ENCODE results near the gene GPC5. TPM values are rescaled to one million over a fixed set of nuclear protein-coding genes. Genes with fewer than 3 reads are reported as not detected.

Gene GPC5
- total and polyA plus RNA-seq, 2 of the 13 experiments (the other 11 are each of a cell fraction or from before 2014, with no cell fraction given): 0.02 to 0.07 TPM

DNA sequence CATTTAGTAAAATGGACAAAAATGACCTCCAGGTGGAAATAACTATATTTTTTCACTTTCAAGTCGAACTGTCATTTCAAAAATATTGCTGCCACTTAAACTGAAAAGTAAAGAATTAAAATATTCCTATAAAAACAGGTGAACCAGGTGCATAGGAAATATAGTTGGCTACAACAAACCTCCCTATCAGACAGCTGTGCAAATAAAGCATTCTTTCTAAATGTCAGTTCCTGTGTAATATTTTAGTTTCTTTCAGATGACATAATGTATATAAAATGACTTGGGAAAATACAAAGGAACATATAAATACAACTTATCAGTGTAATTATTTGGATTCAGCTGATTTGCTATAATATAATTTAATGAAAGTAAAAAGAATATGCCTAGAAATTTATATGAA lies 1424.6 kb downstream of the GPC5 start (continued):
- TF ChIP-seq, protein P1, sequence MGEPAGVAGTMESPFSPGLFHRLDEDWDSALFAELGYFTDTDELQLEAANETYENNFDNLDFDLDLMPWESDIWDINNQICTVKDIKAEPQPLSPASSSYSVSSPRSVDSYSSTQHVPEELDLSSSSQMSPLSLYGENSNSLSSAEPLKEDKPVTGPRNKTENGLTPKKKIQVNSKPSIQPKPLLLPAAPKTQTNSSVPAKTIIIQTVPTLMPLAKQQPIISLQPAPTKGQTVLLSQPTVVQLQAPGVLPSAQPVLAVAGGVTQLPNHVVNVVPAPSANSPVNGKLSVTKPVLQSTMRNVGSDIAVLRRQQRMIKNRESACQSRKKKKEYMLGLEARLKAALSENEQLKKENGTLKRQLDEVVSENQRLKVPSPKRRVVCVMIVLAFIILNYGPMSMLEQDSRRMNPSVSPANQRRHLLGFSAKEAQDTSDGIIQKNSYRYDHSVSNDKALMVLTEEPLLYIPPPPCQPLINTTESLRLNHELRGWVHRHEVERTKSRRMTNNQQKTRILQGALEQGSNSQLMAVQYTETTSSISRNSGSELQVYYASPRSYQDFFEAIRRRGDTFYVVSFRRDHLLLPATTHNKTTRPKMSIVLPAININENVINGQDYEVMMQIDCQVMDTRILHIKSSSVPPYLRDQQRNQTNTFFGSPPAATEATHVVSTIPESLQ (CRISPR knock-in tag; conservative IDR thresholded peaks at IDR 0.05): no peak
- TF ChIP-seq AHR (CRISPR knock-in tag; IDR thresholded peaks at IDR 0.05): no peak
- no peak for TF ChIP-seq ZFP36 (IDR thresholded peaks at IDR 0.05; ENCODE audit: borderline replicate concordance, low read depth, low read length, partially characterized antibody)
- TF ChIP-seq PHF5A (CRISPR knock-in tag; IDR thresholded peaks at IDR 0.05; ENCODE audit: low read depth, unreplicated experiment): no peak
- TF ChIP-seq, protein P2, sequence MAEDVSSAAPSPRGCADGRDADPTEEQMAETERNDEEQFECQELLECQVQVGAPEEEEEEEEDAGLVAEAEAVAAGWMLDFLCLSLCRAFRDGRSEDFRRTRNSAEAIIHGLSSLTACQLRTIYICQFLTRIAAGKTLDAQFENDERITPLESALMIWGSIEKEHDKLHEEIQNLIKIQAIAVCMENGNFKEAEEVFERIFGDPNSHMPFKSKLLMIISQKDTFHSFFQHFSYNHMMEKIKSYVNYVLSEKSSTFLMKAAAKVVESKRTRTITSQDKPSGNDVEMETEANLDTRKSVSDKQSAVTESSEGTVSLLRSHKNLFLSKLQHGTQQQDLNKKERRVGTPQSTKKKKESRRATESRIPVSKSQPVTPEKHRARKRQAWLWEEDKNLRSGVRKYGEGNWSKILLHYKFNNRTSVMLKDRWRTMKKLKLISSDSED (CRISPR knock-in tag; IDR thresholded peaks at IDR 0.05): no peak
- TF ChIP-seq ZNF615 (CRISPR knock-in tag; IDR thresholded peaks at IDR 0.05; ENCODE audit: borderline replicate concordance): no peak

DNA sequence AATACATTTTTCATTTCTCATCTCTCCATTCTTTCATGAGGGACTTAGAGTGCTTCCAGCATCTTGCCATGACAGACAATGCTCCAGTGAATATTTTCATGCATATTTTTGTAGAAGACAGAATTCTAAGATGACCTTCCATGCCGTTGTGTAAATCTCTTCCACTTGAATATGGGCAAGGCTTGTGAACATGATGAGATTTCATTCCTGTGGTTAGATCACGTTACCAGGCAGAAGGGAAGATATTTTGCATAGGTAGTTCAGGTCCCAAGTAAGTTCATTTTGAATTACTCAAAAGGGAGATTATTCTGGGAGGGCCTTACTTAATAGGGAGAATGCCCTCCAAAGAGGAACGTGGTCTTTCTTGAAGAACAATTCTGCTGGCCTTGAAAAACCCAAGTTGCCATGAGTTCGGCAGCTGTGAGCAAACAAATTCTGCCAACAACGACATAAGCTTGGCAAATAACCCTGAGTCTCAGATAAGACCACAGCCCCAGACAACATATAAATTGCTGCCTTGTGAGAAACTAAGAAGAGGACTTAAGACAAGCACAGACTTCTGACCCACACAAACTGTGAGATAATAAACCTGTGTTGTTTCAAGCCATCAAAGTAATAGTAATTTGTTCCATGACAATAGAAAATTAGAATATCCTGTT lies 1427.6 kb downstream of the GPC5 start:
- H3K9ac ChIP-seq (ENCODE audit: insufficient read depth, low read depth, low read length): no peak overlapping the region
- WGBS (ENCODE audit: low lambda C conversion rate): 1% methylated on average over 5 of the region's 5 CpGs
- ATAC-seq: no peak
- no peak overlapping the region for H3K27ac ChIP-seq (ENCODE audit: extremely low read length, insufficient read depth, low read length)
- no peak overlapping the region for H3K4me2 ChIP-seq (ENCODE audit: low read depth, low read length)
- H3K36me3 ChIP-seq (replicated peaks in 1 of 2; ENCODE audit: control insufficient read depth in 1 of 2, insufficient read depth in 2 of 2, low read length in 2 of 2): no peaks in the 10 kb centered on the region
- H3K79me2 ChIP-seq (ENCODE audit: insufficient read depth, low read length): no peaks in the 10 kb centered on the region
- in situ Hi-C loops (cut with HindIII; ENCODE audit: extremely low pct_ligation_motif_present, low pct_unique_long_range_greater_than_20kb): no loop called here
- POLR2A ChIA-PET: no interaction called here
- no peaks in the 10 kb centered on the region for H3K4me1 ChIP-seq (ENCODE audit: insufficient read depth, low read length)
- no peak for DNase-seq (ENCODE audit: low spot score)
- no TSS peak for BruUV-seq (replicated peaks)
- H3K27me3 ChIP-seq (ENCODE audit: control insufficient read depth in 1 of 2, insufficient read depth in 2 of 2, low read length in 2 of 2): no peaks in the 10 kb centered on the region
- H4K20me1 ChIP-seq (ENCODE audit: insufficient read depth, low read length): no peaks in the 10 kb centered on the region
- no peak overlapping the region for H2AFZ ChIP-seq (ENCODE audit: low read length)
- CTCF ChIA-PET (ENCODE audit: low intra/inter-chr PET ratio, low total read pairs): no interaction called here
- no peak overlapping the region for H3K4me3 ChIP-seq (replicated peaks in 1 of 3; ENCODE audit: insufficient read depth in 1 of 3, low read depth in 2 of 3, low read length in 3 of 3)
- H3K9me3 ChIP-seq (ENCODE audit: low read length): no peaks in the 10 kb centered on the region
- intact Hi-C loops (cut with micrococcal nuclease; ENCODE audit: unreplicated experiment): no loop called here
- no peak for FAIRE-seq
- TF ChIP-seq ZC3H4 (CRISPR knock-in tag; IDR thresholded peaks at IDR 0.05; ENCODE audit: borderline replicate concordance): no peak
- no peak for TF ChIP-seq SMAD3 (CRISPR knock-in tag; IDR thresholded peaks at IDR 0.05)
- no peak for TF ChIP-seq ZBTB38 (CRISPR knock-in tag; IDR thresholded peaks at IDR 0.05)
- TF ChIP-seq ZSCAN12 (CRISPR knock-in tag; IDR thresholded peaks at IDR 0.05): no peak
- no peak for TF ChIP-seq SOX5 (CRISPR knock-in tag; IDR thresholded peaks at IDR 0.05; ENCODE audit: borderline replicate concordance)
- TF ChIP-seq, protein P3, sequence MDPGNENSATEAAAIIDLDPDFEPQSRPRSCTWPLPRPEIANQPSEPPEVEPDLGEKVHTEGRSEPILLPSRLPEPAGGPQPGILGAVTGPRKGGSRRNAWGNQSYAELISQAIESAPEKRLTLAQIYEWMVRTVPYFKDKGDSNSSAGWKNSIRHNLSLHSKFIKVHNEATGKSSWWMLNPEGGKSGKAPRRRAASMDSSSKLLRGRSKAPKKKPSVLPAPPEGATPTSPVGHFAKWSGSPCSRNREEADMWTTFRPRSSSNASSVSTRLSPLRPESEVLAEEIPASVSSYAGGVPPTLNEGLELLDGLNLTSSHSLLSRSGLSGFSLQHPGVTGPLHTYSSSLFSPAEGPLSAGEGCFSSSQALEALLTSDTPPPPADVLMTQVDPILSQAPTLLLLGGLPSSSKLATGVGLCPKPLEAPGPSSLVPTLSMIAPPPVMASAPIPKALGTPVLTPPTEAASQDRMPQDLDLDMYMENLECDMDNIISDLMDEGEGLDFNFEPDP (CRISPR knock-in tag; conservative IDR thresholded peaks at IDR 0.05): no peak
- TF ChIP-seq, protein P4, sequence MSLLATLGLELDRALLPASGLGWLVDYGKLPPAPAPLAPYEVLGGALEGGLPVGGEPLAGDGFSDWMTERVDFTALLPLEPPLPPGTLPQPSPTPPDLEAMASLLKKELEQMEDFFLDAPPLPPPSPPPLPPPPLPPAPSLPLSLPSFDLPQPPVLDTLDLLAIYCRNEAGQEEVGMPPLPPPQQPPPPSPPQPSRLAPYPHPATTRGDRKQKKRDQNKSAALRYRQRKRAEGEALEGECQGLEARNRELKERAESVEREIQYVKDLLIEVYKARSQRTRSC (CRISPR knock-in tag; IDR thresholded peaks at IDR 0.05; ENCODE audit: low read depth): no peak
- TF ChIP-seq TOE1 (CRISPR knock-in tag; IDR thresholded peaks at IDR 0.05): no peak
- TF ChIP-seq, protein P5, sequence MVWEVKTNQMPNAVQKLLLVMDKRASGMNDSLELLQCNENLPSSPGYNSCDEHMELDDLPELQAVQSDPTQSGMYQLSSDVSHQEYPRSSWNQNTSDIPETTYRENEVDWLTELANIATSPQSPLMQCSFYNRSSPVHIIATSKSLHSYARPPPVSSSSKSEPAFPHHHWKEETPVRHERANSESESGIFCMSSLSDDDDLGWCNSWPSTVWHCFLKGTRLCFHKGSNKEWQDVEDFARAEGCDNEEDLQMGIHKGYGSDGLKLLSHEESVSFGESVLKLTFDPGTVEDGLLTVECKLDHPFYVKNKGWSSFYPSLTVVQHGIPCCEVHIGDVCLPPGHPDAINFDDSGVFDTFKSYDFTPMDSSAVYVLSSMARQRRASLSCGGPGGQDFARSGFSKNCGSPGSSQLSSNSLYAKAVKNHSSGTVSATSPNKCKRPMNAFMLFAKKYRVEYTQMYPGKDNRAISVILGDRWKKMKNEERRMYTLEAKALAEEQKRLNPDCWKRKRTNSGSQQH (CRISPR knock-in tag; IDR thresholded peaks at IDR 0.05; ENCODE audit: low read depth): no peak
- no peak for TF ChIP-seq ZNF34 (CRISPR knock-in tag; IDR thresholded peaks at IDR 0.05; ENCODE audit: borderline replicate concordance)
- TF ChIP-seq ZNF546 (CRISPR knock-in tag; conservative IDR thresholded peaks at IDR 0.05): no peak

Data from HepG2 (cell line).